Skin epidermis (tissue), 12 donors: ENCODE results near the gene P3H2.
"Not testable (repeated sequence)": the region's sequence is repeated elsewhere in the genome, so short reads cannot be mapped to it uniquely, and the experiment has no call there.

ENCODE experiments used
- H3K27ac ChIP-seq, 21 experiments: fragments of 200-600 bp; sonication (generic) in 11 of 21; one replicate each; pipeline ENCODE4 v1.5.0; 2020; ENCODE audit warnings: mild to moderate bottlenecking in 3 of 21, inconsistent platforms in 2 of 21, moderate library complexity in 2 of 21
- H3K4me3 ChIP-seq, 7 experiments: fragments of 200-600 bp; sonication (generic) in 2 of 7; one replicate each; pipeline ENCODE4 v1.5.0; 2020; ENCODE audit warnings: inconsistent platforms in 2 of 7, mild to moderate bottlenecking in 2 of 7, moderate library complexity in 1 of 7

The P3H2 gene, protein sequence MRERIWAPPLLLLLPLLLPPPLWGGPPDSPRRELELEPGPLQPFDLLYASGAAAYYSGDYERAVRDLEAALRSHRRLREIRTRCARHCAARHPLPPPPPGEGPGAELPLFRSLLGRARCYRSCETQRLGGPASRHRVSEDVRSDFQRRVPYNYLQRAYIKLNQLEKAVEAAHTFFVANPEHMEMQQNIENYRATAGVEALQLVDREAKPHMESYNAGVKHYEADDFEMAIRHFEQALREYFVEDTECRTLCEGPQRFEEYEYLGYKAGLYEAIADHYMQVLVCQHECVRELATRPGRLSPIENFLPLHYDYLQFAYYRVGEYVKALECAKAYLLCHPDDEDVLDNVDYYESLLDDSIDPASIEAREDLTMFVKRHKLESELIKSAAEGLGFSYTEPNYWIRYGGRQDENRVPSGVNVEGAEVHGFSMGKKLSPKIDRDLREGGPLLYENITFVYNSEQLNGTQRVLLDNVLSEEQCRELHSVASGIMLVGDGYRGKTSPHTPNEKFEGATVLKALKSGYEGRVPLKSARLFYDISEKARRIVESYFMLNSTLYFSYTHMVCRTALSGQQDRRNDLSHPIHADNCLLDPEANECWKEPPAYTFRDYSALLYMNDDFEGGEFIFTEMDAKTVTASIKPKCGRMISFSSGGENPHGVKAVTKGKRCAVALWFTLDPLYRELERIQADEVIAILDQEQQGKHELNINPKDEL

DNA sequence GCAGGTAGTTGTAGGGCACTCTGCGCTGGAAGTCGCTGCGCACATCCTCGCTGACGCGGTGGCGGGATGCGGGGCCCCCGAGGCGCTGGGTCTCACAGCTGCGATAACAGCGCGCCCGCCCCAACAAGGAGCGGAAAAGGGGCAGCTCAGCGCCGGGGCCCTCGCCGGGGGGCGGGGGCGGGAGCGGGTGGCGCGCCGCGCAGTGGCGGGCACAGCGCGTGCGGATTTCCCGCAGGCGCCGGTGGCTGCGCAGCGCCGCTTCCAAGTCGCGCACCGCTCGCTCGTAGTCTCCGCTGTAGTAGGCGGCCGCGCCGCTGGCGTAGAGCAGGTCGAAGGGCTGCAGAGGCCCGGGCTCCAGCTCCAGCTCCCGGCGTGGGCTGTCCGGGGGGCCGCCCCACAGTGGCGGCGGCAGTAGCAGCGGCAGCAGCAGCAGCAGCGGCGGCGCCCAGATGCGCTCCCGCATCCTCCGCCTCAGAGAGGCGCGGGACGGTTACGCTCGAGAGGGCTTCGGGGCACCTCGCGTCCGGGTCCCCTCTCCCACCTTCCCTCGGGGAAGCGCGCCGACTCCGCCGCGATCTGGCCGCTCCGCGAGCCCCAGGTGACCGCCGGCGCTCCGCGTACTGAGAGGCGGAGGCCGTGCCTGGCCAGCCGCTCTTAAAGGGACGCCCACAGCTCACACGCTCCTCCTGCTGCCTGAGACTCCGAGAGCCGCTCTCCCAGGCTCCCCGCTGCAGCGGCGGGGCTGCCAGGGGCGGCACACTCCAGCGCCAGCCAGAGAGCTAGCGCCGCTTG is at the start of gene P3H2:
P3H2 (minus strand) TSS at position 629 of the 792 bp plus-strand sequence; CDS start at position 463, 166 bp downstream.
- Histone ChIP-seq H3K4me3 (peak within 1 kb of the TSS; percentile 43 to 79 (median 67)), H3K27ac (peak within 1 kb of the TSS in 20 of 21 experiments; percentile 7 to 81 (median 61))

- Histone ChIP-seq H3K27ac (peak overlapping the region in 1 of 21 experiments; percentile 70), H3K4me3 (peak overlapping the region in 1 of 7 experiments; percentile 3)
Measured at GRCh38 chr3:190169877-190170276, 49.2 kb upstream of the P3H2 start.

GRCh38 chr3:190169243-190169642 is 48.5 kb upstream of the P3H2 start:
- peak overlapping the region in 1 of 21 experiments; percentile 70 for H3K27ac ChIP-seq
- no peak overlapping the region for H3K4me3 ChIP-seq

- H3K27ac ChIP-seq, result no peak overlapping the region
- no peak overlapping the region for H3K4me3 ChIP-seq
Measured at GRCh38 chr3:190167936-190168680, 47.4 kb upstream of the P3H2 start.

DNA sequence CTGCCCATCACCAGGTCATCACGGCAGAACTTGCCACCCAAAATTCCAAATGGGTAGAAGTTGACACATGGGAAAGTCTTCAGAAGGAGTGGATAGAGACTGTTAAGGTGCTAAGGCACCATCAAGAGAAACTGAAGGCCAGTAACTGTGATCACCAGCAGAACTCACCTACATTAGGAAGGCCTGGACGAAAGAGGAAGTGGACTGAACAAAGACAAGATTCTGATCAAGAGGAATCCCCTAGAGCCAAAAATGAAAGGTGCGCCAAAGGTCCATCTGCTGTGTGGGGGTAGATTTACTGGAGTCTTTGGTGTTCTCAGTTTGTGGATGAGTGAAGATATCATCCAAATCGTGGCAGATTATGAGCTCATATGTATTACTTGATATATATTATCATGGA is 46.3 kb upstream of the P3H2 start:
- Histone ChIP-seq H3K27ac (no peak overlapping the region), H3K4me3 (no peak overlapping the region)

- H3K4me3 ChIP-seq, result no peak overlapping the region
- H3K27ac ChIP-seq, result no peak overlapping the region
Measured at GRCh38 chr3:190165253-190165652, 44.6 kb upstream of the P3H2 start.

GRCh38 chr3:190162013-190162412 is 41.3 kb upstream of the P3H2 start:
- not testable (repeated sequence) for H3K27ac ChIP-seq, H3K4me3 ChIP-seq

DNA sequence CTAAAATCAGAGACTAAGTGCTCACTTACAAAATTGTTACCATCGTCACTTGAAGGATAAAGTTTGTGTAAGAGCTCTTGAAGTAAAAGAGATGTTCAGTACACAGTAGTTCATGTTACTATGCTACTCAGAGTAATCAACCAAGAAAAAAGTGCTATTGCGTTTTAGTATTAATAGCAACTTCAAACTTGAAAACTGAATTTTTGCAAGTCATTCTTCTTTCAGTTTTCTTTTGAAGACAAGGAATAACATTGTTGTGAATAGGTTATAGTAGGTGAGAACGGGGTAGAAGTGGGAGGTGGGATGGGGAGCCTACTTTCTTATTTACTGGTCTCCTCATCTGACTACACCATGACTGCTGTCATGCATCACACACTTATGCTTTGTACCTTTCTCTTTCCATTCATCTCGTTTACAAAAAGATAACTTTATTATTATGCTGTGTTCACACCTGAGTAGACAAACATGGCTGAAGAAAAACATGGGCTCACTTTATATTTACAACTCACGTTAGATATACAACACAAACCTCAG is 39.3 kb upstream of the P3H2 start:
- H3K27ac ChIP-seq, result no peak overlapping the region
- no peak overlapping the region for H3K4me3 ChIP-seq

GRCh38 chr3:190158261-190158660 is 37.6 kb upstream of the P3H2 start:
- no peak overlapping the region for H3K4me3 ChIP-seq
- no peak overlapping the region for H3K27ac ChIP-seq

DNA sequence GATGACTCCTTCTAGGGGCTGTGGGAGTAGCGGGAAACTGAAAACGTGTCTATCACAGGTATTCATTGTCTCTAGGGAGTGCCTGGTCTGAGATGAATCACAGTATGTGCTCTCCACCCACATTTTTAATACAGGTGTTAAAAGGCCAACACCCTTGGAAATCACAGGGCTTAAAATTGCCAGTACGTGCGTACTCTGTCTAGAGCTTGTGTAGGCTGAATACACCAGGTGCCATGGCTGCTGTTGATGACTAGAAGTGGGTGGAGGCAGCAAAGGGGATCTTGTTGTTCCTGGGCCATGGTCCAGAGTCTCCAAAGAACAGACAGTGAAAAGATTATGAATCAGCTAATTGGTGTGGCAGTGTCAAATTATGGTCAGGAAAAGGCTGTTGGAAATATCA is 35.1 kb upstream of the P3H2 start:
- H3K4me3 ChIP-seq, result no peak overlapping the region
- peak overlapping the region in 13 of 21 experiments; percentile 8 to 77 (median 49) for H3K27ac ChIP-seq

DNA sequence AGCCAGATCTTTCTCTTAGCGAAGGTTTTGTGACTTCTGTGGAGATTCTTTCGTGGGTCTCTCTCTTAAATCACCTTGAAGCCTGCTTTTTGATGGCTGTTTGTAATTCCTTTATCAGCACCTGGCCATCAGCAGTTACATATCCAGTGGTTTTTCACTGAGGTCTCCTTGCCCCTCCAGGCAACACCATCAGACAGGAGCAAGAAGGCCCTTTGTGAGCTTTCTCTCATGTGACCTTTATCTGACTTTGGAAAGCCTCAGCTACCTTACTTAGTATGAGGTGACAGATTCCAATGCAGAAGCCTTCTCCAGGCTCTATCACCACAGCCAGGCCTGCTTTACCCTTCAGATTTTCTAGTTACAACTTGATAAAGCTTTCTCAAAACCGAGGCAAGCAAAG is 30.0 kb upstream of the P3H2 start:
- H3K4me3 ChIP-seq, result no peak overlapping the region
- H3K27ac ChIP-seq, result no peak overlapping the region

DNA sequence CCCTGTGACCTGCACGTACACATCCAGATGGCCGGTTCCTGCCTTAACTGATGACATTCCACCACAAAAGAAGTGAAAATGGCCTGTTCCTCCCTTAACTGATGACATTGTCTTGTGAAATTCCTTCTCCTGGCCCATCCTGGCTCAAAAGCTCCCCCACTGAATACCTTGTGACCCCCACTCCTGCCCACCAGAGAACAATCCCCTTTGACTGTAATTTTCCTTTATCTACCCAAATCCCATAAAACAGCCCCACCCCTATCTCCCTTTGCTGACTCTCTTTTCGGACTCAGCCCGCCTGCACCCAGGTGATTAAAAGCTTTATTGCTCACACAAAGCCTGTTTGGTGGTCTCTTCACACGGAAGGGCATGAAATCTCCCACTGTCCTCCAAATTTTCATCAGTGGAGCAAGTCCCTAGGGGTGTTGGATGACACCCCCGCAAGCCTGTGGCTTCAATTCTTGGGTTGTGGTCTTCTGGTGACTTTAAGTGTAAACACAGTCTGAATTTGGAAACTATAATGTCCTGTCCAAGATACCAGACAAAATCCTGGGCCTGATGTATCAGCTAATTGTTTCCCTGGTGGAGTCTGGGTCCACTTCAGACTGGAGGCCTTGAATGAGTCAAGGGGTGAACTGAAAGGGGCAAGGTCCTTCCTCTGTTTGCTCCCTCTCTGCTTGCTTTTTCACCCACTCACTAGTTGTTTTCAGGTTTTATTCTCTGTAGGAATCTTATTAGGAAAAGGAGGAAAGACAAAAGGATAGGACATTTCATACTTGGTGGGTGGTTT is 29.3 kb upstream of the P3H2 start:
- not testable (repeated sequence) for H3K27ac ChIP-seq, H3K4me3 ChIP-seq

DNA sequence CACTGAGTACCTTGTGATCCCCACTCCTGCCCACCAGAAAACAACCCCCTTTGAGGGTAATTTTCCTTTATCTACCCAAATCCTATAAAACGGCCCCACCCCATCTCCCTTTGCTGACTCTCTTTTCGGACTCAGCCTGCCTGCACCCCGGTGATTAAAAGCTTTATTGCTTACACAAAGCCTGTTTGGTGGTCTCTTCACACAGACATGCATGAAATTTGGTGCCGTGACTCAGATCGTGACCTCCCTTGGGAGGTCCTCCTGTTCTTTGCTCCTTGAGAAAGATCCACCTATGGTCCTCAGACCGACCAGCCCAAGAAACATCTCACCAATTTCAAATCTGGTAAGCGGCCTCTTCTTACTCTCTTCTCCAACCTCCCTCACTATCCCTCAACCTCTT is 24.1 kb upstream of the P3H2 start:
- not testable (repeated sequence) for H3K4me3 ChIP-seq, H3K27ac ChIP-seq

DNA sequence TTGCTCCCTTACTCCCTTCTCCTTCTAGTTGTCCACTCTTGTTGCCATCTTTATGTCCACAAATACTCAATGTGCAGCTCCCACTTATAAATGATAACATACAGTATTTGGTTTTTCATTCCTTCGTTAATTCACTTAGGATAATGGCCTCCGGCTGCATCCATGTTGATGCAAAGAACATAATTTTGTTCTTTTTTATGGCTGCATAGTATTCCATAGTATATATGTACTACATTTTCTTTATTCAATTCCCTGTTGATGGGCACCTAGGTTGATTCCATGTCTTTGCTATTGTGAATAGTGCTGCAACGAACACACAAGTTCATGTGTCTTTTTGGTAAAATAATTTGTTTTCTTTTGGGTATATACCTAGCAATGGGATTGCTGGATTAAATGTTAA is 21.3 kb upstream of the P3H2 start:
- H3K27ac ChIP-seq, result no peak overlapping the region

GRCh38 chr3:190139365-190139764 is 18.7 kb upstream of the P3H2 start:
- Histone ChIP-seq H3K4me3 (no peak overlapping the region), H3K27ac (no peak overlapping the region)

More for the DNA sequence above, 21.3 kb upstream of the P3H2 start:
- no peak overlapping the region for H3K4me3 ChIP-seq

DNA sequence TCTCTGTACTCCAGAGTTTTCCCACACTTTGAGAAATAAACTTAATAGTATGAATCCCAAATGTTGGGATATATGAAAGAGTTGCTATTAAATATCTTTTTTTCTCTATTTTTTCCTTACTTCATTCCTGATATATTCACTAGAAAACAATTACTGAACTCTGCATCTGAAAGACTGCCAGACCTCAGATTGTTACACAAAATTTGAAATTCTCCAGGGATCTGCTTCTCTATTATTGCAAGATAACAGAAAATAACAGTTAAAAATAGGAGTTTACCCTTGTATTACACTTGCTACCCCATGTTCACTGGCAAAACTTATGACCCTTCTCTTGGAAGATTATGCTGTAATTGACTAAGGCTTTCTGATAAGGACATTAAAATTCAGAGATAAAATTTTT is 11.7 kb upstream of the P3H2 start:
- H3K27ac ChIP-seq, result no peak overlapping the region
- H3K4me3 ChIP-seq, result no peak overlapping the region

- no peak overlapping the region for H3K4me3 ChIP-seq
- no peak overlapping the region for H3K27ac ChIP-seq
Measured at GRCh38 chr3:190131329-190131728, 10.6 kb upstream of the P3H2 start.

GRCh38 chr3:190130696-190131095 is 10.0 kb upstream of the P3H2 start:
- Histone ChIP-seq H3K4me3 (no peak overlapping the region), H3K27ac (no peak overlapping the region)

- Histone ChIP-seq H3K27ac (no peak overlapping the region), H3K4me3 (no peak overlapping the region)
Measured at GRCh38 chr3:190130037-190130436, 9.3 kb upstream of the P3H2 start.
